Coronary artery (tissue), 2 donors: Measurements from ENCODE around the gene TREX2.

Experiments
- DNase-seq: peaks from one replicate; pipeline ENCODE4 v3.0.0-alpha.2; 2017; ENCODE audit warnings: low spot score
- H3K27ac ChIP-seq, 2 donors: fragments of 200-600 bp; sonication (generic); one replicate each; pipeline ENCODE4 v1.5.1; 2016 to 2019
- H3K4me3 ChIP-seq: fragments of 200-600 bp; sonication (generic); 2 replicates; pipeline ENCODE4 v1.5.1; 2016; ENCODE audit warnings: mild to moderate bottlenecking, moderate library complexity
- CTCF ChIP-seq: fragments of 200-600 bp; sonication (generic); IDR thresholded peaks from one replicate; pipeline ENCODE4 v1.5.1; 2019; ENCODE audit warnings: antibody characterized with exemption

TREX2 gene

DNA sequence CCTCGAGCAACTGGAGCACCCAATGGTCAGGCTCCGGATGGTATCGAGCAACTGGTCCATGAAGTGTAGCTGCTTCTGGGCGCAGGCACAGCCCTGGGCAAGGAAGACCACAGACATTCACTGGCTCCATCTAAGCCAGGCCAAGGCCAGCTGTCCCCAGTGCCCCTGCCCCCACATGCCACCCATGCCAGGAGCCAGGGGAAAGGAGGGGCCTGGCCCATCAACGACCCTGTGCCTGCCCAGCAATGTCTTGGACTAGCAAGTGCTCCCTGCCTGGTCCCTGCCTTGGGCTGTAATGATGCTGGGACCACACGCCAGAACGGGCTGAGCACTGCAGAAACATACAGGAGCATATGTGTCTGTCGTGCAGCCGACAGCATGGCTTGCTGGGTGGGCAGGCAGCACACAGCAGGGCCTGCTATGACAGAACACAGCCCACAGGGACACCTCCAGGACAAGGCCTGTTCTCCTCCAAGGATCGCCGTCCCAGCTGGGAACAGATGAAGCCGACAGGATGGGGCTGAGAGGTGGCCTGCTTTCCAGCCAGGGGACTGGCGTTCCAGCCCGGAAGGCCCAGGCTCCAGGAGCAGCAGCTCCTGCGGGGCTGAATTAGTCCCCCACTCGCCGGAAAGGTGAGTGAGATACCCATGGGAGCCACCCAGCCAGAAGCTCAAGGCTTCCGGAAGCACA is 11.4 kb upstream of the TREX2 start:
- no peak for DNase-seq
- no peak for TF ChIP-seq CTCF
- no peak overlapping the region for H3K27ac ChIP-seq
- no peak overlapping the region for H3K4me3 ChIP-seq

- DNase-seq, result no peak
- Histone ChIP-seq H3K4me3 (no peak overlapping the region), H3K27ac (no peak overlapping the region)
- TF ChIP-seq CTCF, result no peak
These were observed 10.8 kb upstream of the TREX2 start for GRCh38 chrX:153456704-153457103.

GRCh38 chrX:153456161-153456560 is 10.3 kb upstream of the TREX2 start:
- Histone ChIP-seq H3K27ac (no peak overlapping the region), H3K4me3 (no peak overlapping the region)
- no peak for DNase-seq
- no peak for TF ChIP-seq CTCF

- Histone ChIP-seq H3K27ac (no peak overlapping the region), H3K4me3 (no peak overlapping the region)
- no peak for TF ChIP-seq CTCF
- no peak for DNase-seq
These were observed 9.7 kb upstream of the TREX2 start for GRCh38 chrX:153455571-153455970.

DNA sequence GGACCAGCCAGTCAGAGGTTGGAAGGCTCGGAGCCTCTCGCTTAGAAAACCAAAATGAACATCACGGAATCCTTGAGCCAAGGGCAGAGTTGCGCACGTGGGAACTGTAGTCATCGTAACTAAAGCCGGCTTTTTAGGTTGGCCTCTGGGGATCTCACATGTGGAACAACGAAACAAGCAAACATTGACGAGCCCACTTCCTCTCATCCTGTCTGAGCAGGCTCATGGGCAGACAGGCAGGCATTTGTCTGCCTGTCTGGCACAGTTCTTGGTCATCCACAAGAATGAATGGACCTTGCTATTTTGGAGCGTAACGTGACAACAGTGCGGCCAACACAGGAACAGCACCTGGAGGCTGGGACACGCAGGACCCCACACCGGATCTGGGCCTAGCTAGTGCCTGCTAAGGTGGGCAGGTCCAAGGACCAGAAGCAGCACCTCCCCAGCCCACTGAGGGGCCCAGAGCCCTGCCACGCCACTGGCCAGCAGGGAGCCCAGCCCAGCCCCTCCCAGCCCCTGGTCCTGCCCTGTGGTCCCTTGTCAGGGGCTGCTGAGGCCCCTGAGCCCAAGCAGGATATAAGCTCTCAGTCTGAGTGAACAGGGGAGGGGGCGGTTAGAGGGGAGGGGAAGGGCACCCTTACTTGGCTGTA is 9.2 kb upstream of the TREX2 start:
- H3K27ac ChIP-seq, result no peak overlapping the region
- H3K4me3 ChIP-seq, result no peak overlapping the region
- TF ChIP-seq CTCF, result no peak
- DNase-seq, result no peak

DNA sequence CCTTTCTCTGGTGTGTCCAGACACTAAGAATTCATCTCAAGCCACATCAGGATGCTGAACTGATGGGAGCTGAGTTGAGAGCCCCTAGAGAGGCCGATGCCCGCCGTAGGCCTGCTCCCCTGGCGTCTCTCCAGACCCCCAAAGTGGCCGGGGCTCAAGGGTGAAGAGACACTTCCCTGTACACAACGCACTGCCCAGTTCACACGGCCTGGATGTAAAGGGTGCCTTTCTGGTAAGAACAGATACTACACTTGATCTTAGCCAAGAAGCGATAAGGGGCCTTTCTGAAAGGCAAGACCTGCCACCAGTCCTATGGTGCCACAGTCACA is 5.1 kb upstream of the TREX2 start:
- no peak overlapping the region for H3K27ac ChIP-seq
- no peak for DNase-seq
- no peak for TF ChIP-seq CTCF
- no peak overlapping the region for H3K4me3 ChIP-seq
